GM10847 (cell line): Measurements from ENCODE around the gene PDRG1.

Source experiments
- POLR2A ChIP-seq: IDR thresholded peaks from 2 replicates; pipeline ENCODE4 v1.6.1; 2011; ENCODE audit not compliant: insufficient read length; ENCODE audit errors: extremely low read depth

The PDRG1 gene

DNA sequence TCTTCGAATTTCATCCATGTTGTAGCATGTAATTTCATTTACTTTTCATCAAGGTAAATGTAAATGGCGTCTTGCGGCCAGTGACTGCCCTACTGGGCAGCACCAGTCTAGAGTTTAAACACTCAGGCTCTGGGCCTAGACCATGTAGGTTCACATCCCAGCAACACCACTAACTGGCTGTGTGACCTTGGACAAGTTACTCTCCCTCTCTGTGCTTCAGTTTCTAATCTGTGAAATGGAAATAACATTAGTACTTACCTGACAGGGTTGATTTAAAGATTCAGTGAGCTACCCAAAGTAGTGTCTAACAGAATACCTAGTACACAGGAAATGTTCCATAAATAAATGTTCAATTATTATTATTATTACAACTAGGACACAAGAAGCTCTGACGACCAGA, 29.3 kb downstream of the PDRG1 start:
- TF ChIP-seq POLR2A: no peak

DNA sequence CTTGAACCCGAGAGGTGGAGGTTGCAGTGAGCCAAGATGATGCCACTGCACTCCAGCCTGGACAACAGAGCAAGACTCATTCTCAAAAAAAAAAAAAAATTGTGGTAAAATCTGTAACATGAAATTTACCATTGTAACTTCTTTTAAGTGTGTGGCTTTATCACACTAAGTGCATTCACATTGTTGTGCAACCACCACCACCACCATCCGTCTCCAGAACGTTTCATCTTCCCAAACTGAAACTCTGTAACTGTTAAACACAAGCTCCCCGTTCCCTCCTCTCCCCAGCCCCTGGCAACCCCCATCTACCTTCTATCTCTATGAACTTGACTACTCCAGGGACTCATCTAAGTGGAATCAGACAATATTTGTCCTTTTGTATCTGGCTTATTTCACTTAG, 29.7 kb downstream of the PDRG1 start:
- TF ChIP-seq POLR2A: no peak

DNA sequence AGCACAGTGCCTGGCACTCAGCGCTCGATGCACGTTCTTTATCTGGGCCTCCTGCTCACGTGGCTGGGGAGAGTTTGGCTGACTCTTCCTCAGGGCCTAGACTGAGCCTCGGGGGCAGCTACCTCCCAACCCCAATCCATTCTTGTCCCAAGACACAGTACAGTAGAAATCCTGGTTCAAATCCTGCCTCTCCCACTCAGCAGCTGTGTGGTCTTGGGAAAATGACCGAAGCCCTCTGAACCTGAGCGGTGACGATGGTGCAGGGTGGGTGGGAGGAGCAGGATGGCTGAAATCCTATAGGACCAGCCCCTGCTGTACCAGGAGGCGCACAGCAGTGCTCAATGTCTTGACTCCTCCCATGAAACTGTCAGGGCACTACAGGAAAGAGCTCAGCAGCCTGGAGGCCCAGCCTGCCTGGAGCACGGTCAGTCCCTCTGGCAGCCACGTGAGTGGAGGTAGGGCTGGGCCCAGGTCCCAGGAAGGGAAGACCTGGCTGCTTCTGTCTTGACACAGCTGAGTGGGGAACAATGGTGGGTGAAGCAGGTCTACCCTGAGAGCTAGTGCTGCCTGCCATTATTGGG, 31.5 kb downstream of the PDRG1 start:
- TF ChIP-seq POLR2A: no peak

DNA sequence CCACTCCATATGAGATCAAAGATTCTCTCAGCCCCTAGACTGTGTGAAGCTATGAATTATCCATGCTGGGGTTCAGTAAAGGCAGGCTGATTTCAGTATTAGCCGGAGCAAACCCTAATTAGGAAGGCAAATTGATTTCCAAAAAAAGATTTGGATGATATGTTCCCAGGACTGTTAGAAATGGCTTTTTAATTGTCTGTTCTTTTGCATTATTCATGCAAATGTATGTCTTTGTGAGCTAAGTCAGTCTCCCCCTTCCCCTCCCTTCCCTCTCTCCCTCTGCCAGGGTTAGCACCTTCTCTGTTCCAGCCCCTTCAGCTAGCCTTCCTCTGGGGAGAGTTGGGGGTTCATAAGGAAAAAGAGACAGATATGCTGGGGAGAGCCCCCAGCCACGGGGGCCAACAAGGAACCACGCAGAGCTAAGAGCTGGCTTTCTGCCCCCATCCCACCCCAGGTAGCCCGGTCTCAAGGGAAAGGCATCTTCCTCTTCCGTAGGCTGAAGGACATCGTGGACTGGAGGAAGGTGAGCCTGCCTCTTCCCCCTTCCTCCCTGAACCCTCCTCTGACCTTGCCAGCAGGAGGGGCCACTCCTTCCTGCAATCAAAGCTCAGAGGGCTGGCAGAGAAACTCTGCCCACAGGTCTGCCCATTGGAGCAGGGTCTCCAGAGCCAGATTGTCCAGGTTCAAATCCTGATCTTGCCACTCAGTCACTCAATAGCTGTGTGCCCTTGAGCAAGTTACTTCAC, 32.3 kb downstream of the PDRG1 start:
- TF ChIP-seq POLR2A: no peak

DNA sequence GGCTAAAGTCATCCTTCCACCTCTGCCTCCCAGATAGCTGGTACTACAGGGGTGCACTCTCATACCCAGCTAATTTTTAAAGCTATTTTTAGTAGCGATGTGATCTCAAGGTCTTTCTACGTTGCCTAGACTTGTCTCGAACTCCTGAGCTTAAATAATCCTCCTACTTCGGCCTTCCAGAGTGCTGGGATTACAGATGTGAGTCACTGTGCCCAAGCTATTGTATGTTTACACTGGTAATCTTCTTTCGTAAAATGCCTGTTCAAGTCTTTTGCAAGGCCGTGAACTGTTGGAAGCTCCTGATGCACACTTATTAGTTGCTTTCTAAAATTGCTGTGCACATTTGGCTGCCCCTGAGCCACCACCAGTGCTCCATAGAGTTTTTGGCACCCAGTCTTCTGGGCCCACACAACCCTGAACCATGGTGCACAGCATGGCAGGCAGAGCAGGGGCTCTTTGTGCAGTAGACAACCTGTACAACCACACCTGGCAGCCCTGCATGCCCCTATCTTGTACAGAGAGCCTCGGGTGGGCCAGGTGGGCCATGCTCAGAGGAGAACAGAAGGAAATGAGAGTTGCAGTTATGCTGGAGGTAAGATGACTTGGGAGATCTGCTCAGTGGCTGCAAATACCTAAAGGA, 33.3 kb downstream of the PDRG1 start:
- TF ChIP-seq POLR2A: no peak

DNA sequence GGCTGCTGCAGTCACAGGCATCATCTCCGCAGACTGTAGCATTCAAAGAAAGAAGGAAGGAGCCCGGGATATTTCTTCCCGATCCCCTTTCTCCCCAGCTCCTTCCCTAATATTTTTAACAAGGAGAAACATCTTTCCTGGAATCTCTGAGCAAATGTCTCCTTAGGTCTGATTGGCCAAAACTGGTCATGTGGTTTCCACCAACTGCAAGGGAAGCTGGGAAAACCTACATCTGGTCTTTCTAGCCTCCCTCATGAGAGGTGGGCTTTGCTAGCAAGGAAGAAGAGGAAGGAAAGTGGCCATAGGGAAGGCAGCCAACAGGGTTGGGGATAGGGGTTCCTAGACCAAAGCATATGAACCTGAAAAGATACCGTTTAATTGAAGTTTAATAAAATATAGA, 35.1 kb downstream of the PDRG1 start:
- no peak for TF ChIP-seq POLR2A

DNA sequence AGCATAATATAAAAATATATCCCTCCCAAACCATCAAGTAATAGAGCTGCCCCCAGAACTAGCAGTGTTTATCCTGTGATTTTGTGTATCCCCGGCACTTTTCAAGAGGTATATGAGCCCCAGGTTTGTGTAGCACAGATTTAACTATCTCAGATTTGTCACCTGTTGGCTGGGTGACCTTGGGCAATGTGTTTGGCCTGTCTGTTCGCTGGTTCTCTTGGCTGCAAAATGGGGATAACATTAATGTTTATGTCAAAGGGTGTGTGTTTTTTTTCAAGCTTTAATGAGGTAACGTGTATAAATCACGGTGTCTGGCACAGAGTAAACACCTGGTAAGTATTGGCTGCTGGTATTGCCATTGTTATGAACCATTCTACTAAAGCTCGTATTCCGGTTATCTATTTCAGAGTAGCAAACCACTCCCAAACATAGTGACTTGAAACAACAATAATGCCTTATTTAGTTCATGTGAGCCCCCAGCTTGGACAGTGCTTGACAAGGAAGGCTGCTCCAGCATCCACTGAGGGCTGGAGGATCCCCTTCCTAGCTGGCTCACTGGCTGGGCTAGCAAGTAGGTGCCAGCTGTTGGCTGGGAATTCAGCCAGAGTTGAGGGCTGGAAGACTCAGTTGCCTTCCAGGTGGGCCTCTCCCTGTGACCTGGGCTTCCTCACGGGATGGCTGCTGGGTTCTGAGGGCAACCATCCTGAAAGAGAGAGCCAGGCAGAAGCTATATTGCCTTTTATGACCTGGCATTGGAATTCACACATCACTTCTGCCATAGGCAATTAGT, 36.2 kb downstream of the PDRG1 start:
- no peak for TF ChIP-seq POLR2A

DNA sequence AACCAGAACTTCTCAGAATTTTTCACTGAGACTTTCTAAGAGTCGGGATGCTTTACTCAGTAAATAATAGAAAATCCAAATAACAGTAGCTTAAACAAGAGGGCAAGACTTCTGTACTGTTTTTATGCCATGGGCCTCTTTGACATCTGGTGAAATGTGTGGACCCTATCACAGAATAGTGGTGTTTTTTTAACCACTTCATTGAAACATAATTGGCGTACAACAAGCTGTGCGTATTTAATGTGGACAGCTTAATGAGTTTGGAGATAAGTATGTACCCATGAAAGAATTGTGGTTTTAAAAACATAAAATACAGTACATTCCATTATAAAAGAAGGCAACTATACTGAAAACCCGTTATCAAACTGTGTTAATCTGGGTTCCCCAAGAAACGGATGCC, 37.7 kb downstream of the PDRG1 start:
- no peak for TF ChIP-seq POLR2A

DNA sequence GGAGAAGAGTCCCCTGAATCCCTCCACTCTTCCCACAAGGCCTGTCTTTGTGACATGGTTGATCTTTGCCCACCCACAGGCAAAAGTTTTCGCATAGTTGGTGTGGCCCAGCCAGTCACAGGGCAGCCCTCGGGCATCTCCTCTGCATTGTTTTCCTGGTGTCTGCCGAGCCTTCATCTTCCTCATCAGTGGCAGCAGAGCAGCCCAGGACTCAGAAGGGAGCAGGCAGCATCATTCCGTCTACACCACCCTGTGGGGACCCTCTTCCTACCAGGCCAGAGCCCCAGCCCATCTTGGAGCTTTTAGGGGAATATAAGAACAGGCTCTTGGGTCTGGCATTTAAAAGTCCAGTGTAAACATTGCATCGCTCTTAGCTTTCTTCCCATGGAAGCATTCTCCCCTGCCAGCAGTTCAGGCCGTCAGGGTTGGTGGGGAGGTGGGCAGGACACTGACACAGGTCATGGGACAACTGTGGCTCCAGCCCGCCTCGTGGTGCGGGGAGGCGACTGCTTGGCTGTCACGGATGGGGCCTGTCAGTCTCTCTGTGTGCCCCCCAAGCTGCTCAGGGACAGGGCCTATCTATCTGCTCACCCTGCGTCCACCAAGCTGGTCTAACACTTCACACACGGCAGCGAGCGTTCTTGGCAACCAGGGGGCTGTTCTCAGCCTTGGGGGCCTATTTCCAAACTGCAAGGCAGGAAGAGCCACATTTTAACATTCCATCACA, 38.3 kb downstream of the PDRG1 start:
- no peak for TF ChIP-seq POLR2A

DNA sequence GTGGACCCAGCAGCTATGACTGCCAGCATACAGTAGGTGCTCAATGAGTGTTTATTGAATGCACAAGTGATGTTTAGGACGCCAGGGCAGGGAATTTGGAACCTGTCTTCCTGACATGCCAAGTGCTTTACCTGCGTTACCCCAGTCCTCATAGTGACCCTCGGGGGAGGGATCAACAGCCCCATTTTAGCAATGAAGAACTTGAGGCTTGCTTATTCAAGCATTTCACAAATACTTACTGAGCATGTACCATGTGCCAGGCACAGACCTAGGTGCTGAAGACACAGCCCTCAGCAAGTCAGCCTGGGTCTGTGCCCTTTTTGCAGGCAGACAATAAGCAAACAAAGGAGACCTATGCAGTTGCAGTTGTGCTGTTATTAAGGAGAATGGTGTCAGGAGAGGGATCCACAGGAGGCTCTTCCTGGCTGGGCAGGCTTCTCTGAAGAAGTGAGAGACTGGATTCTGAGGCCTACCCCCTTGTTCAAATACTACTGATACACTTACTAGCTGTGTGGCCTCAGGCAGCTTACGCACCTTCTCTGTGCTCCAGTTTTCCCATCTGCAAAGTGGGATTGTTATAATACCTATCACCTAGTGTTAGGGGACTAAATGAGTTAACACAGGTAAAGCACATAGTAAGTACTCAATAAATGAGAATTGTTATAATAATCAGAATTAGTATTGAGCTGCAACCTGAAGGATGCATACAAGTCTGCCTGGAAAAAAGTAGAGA, 41.6 kb downstream of the PDRG1 start:
- no peak for TF ChIP-seq POLR2A

DNA sequence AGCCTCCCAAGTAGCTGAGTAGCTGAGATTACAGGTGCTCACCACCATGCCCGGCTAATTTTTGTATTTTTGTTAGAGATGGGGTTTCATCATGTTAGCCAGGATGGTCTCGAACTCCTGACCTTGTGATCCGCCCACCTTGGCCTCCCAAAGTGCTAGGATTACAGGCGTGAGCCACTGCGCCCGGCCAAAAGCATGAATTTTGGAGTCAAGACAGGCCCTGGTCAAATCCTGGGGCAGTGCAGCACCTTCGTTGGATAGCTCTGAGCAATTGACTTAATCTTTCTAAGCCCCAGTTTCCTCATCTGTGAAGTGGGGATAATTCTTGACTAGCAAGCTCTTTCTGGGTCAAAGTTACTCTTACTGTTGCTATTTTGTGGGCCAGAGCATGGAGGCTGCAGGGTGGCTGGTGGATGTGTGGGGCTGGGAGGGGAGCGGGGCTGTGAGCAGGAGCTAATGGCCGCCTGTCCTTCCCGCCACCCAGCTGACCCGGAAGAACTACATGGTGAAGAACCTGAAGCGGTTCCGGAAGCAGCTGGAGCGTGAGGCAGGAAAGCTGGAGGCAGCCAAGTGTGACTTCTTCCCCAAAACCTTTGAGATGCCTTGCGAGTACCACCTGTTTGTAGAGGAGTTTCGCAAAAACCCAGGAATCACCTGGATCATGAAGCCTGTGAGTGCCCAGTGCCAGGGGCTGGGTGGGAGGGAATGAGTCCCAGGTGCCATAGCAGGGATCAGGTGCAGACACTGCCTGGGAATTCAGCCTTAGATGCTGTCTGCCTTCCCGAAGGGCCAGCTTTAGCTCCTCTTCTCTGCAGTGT, 42.4 kb downstream of the PDRG1 start:
- TF ChIP-seq POLR2A: no peak

DNA sequence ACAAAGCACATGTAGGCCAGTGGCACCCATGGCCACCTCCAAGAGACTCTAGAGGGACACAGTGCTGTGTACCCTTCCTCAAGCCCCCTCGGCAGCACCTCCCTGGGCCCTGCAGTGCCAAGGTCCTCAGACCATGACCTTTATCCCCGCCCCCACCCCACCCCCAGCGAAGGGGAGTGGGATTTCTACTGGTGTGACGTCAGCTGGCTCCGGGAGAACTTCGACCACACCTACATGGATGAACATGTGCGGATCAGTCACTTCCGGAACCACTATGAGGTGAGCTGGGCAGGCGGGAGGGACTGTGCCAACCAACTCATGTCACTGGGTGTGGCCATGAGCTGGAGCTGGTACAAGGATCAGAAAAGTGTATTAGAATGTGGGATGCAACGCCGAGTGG, 43.4 kb downstream of the PDRG1 start:
- TF ChIP-seq POLR2A: no peak

DNA sequence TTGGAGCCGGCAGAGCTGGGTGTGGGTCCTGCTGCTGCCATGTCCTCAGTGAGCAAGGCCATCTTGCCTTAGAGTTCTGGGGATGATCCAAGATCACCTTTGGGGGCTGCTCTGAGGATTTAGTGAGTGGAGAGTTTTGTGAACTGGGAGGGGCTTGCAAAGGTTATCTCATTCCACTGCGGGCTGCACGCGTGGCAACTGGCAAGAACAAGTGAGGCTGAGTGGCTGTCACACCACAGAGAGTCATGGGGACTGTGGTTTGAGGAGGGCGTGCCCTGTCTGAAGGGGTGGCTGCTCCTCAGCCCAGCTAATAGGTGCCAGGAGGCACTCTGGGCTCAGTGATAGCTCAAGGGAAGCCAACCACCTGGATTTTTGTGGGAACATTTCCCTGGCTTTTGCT, 43.8 kb downstream of the PDRG1 start:
- no peak for TF ChIP-seq POLR2A

DNA sequence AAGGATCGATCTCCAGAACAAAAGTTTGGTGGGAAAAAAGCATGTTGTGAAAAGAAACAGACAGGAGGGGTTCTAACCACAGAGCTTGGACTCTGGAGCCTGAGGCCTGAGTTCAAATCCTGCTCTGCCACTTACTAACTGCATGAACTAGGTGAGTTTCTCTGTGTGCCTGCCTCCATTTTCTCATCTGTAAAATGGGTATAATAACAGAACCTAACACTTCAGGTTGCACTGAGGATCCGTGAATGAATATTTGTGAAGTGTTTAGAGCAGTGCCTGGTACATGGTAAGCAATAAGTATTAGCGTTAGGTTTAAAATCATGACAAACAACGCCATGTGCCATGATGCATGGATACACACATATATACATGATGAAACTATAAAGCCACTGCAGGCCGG, 44.8 kb downstream of the PDRG1 start:
- TF ChIP-seq POLR2A: no peak
